ENCODE results near the gene SAA4. TPM values are rescaled to one million over a fixed set of nuclear protein-coding genes. Genes with fewer than 3 reads are reported as not detected.

Gene SAA4
- total RNA-seq, 1 experiment from 2014 or later: not detected

DNA sequence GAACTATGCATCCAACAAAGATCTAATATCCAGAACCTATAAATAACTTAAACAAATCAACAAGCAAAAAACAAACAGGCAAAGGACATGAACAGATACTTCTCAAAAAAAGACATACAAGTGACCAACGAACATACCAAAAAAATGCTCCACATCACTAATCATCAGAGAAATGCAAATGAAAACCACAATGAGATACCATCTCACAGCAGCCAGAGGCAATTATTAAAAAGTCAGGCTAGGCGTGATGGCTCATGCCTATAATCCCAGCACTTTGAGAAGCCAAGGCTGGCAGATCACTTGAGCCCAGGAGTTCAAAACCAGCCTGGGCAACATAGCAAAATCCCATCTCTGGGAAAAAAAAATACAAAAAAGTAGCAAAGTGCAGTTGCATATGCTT lies 10.7 kb downstream of the SAA4 start:
- no TSS peak for BruUV-seq (replicated peaks)
- ATAC-seq: no peak
- Histone ChIP-seq H3K27ac (ENCODE audit: low read depth, low read length) (no peak overlapping the region), H3K36me3 (ENCODE audit: control insufficient read depth in 1 of 2, insufficient read depth in 2 of 2, low read length in 2 of 2) (no peaks in the 10 kb centered on the region), H3K27me3 (ENCODE audit: insufficient read depth, low read length) (no peaks in the 10 kb centered on the region), H3K79me2 (ENCODE audit: insufficient read depth, low read length) (no peaks in the 10 kb centered on the region), H4K20me1 (ENCODE audit: insufficient read depth) (no peaks in the 10 kb centered on the region), H3K9ac (ENCODE audit: low read length) (no peak overlapping the region), H3K9me3 (ENCODE audit: control insufficient read depth in 1 of 2, insufficient read depth in 1 of 2, low read depth in 1 of 2, low read length in 2 of 2) (no peaks in the 10 kb centered on the region), H3K4me3 (replicated peaks in 1 of 2; ENCODE audit: low read depth in 1 of 2, low read length in 2 of 2) (no peak overlapping the region), H2AFZ (ENCODE audit: low read depth, low read length, poor library complexity, severe bottlenecking) (no peak overlapping the region), H3K4me2 (ENCODE audit: low read length) (no peak overlapping the region), H3K4me1 (ENCODE audit: control insufficient read depth in 1 of 2, insufficient read depth in 2 of 2, low read length in 2 of 2) (no peaks in the 10 kb centered on the region), H3K9me2 (ENCODE audit: insufficient read depth) (no peaks in the 10 kb centered on the region)
- ChIA-PET CTCF (interaction anchor here (1.4 kb wide), 1 partner anchor 18 kb away, joined by 4 read pairs; no protein-coding TSS in a partner anchor), RAD21 (ENCODE audit: low non-redundant PET in 1 of 2, low total read pairs in 2 of 2, uncharacterized antibody in 2 of 2, unreplicated experiment in 2 of 2) (no interaction called here), POLR2A (no interaction called here)
- no peak for DNase-seq (ENCODE audit: low read depth, low spot score)
- intact Hi-C loops (cut with micrococcal nuclease): no loop called here
- TF ChIP-seq, protein P1, sequence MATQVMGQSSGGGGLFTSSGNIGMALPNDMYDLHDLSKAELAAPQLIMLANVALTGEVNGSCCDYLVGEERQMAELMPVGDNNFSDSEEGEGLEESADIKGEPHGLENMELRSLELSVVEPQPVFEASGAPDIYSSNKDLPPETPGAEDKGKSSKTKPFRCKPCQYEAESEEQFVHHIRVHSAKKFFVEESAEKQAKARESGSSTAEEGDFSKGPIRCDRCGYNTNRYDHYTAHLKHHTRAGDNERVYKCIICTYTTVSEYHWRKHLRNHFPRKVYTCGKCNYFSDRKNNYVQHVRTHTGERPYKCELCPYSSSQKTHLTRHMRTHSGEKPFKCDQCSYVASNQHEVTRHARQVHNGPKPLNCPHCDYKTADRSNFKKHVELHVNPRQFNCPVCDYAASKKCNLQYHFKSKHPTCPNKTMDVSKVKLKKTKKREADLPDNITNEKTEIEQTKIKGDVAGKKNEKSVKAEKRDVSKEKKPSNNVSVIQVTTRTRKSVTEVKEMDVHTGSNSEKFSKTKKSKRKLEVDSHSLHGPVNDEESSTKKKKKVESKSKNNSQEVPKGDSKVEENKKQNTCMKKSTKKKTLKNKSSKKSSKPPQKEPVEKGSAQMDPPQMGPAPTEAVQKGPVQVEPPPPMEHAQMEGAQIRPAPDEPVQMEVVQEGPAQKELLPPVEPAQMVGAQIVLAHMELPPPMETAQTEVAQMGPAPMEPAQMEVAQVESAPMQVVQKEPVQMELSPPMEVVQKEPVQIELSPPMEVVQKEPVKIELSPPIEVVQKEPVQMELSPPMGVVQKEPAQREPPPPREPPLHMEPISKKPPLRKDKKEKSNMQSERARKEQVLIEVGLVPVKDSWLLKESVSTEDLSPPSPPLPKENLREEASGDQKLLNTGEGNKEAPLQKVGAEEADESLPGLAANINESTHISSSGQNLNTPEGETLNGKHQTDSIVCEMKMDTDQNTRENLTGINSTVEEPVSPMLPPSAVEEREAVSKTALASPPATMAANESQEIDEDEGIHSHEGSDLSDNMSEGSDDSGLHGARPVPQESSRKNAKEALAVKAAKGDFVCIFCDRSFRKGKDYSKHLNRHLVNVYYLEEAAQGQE (IDR thresholded peaks at IDR 0.05; ENCODE audit: low read depth): no peak
- no peak for TF ChIP-seq ZBTB33 (IDR thresholded peaks at IDR 0.05; ENCODE audit: extremely low read depth, insufficient replicate concordance, low read length)
- no peak for TF ChIP-seq POLR2AphosphoS5 (IDR thresholded peaks at IDR 0.05; ENCODE audit: low read depth, low read length)
- TF ChIP-seq, protein P2, sequence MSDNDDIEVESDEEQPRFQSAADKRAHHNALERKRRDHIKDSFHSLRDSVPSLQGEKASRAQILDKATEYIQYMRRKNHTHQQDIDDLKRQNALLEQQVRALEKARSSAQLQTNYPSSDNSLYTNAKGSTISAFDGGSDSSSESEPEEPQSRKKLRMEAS (IDR thresholded peaks at IDR 0.05): no peak
- TF ChIP-seq ATF3 (IDR thresholded peaks at IDR 0.05): no peak
- TF ChIP-seq EGR1 (IDR thresholded peaks at IDR 0.05; ENCODE audit: low read depth): no peak
- TF ChIP-seq RAD21 (IDR thresholded peaks at IDR 0.05; ENCODE audit: low read depth): no peak
- no peak for TF ChIP-seq ELF1 (IDR thresholded peaks at IDR 0.05; ENCODE audit: borderline replicate concordance, low read depth)
- no peak for TF ChIP-seq POLR2A (IDR thresholded peaks at IDR 0.05; ENCODE audit: borderline replicate concordance, extremely low read depth, insufficient read depth, insufficient read length)
- no peak for TF ChIP-seq FOSL1 (IDR thresholded peaks at IDR 0.05; ENCODE audit: low read depth)
- no peak for TF ChIP-seq YY1 (IDR thresholded peaks at IDR 0.05; ENCODE audit: extremely low read depth, insufficient replicate concordance, low read depth, low read length)
- no peak for TF ChIP-seq ZFX (IDR thresholded peaks at IDR 0.05)
- no peak for TF ChIP-seq ZNF274 (IDR thresholded peaks at IDR 0.05; ENCODE audit: low read depth, low read length)
- no peak for TF ChIP-seq EZH2phosphoT487 (IDR thresholded peaks at IDR 0.05; ENCODE audit: borderline replicate concordance)
- no peak for TF ChIP-seq CBX3 (IDR thresholded peaks at IDR 0.05; ENCODE audit: low read depth)
- no peak for TF ChIP-seq SP1 (IDR thresholded peaks at IDR 0.05; ENCODE audit: low read depth)
- TF ChIP-seq TCF7L2 (IDR thresholded peaks at IDR 0.05; ENCODE audit: borderline replicate concordance, extremely low read depth, insufficient read depth, insufficient read length): no peak
- no peak for TF ChIP-seq SIN3A (IDR thresholded peaks at IDR 0.05; ENCODE audit: low read depth)
- TF ChIP-seq EZH2 (IDR thresholded peaks at IDR 0.05): no peak
- no peak for TF ChIP-seq SRF (IDR thresholded peaks at IDR 0.05; ENCODE audit: low read depth)

All from HCT116 (cell line).